GM13976 (cell line): Measurements from ENCODE around the gene LRRC43.
A peak's percentile ranks its signal among the peaks of the same experiment; 100 is the strongest.

Experiments
- DNase-seq: peaks from one replicate; pipeline ENCODE4 v3.0.0; 2012; ENCODE audit warnings: low spot score
- in situ Hi-C: fragments of 300-500 bp; cut with MboI; formaldehyde crosslinking; loops from one replicate; pipeline ENCODE4 v1.12.0; 2022; ENCODE audit warnings: low sequenced_read_pairs, mixed read lengths, inconsistent platforms; ENCODE audit not compliant: unreplicated experiment
- TF ChIP-seq, protein P1 (sequence below): IDR thresholded peaks from 2 replicates; pipeline ENCODE4 v1.5.1; 2012; ENCODE audit warnings: borderline replicate concordance, mild to moderate bottlenecking; ENCODE audit not compliant: insufficient read depth; ENCODE audit errors: extremely low read depth, missing control alignments, control extremely low read depth

The LRRC43 gene

DNA sequence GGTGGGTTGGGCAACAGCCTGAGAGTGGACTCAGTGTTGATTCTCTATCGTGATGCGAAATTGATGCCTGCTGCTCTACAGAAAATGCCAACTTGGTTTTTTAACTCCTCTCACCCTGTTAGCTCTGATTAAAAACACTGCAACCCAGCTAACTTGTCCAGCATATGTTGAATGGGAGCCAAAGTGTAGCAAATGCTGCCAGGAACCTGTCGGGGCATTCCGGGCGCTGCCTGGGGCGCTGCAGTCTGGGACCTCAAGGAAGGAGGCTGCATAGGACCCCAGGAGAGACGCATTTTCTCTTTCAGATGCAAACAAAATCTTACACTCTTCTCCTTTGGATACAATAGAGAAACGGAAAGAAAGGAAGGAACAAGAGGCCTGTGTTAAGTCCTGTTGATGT, 24.5 kb downstream of the LRRC43 start:
- TF ChIP-seq, protein P1, sequence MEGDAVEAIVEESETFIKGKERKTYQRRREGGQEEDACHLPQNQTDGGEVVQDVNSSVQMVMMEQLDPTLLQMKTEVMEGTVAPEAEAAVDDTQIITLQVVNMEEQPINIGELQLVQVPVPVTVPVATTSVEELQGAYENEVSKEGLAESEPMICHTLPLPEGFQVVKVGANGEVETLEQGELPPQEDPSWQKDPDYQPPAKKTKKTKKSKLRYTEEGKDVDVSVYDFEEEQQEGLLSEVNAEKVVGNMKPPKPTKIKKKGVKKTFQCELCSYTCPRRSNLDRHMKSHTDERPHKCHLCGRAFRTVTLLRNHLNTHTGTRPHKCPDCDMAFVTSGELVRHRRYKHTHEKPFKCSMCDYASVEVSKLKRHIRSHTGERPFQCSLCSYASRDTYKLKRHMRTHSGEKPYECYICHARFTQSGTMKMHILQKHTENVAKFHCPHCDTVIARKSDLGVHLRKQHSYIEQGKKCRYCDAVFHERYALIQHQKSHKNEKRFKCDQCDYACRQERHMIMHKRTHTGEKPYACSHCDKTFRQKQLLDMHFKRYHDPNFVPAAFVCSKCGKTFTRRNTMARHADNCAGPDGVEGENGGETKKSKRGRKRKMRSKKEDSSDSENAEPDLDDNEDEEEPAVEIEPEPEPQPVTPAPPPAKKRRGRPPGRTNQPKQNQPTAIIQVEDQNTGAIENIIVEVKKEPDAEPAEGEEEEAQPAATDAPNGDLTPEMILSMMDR = no peak
- in situ Hi-C loops = no loop called here
- DNase-seq = no peak

DNA sequence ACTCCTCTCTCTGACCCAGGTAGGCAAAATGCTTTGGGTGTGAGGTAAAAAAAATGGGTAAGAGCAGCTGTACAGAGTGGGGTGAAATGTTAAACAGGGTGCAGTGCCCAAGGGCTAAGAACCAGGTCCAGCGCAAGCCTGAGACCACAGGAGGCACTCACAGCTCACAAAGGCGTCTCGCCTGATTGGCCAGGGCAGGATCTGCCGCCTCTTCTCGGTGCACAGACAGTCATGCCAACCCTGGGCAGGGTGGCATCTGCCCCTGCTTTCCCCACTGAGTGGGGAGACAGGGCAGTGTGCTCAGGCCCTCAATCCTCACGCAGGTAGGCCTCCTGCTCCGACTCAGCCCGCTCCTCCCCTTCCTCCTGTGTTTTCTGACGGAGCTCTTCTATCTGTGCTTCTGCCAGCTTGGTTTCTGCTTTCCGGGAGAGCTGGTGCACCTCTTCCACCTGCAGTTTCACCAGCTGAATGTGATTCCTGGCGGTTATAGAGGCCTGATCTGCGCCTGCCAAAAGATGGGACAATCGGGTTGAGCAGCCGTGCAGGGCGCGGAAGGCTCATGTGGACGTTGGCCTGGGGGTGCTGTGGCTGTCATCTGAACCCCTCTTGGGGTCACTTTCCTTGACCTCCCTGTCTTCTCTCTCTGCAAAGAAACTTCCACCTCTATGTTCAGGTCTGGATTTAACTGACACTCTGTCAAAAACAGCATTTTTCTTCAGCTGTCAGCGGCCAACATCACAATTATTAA, 25.3 kb downstream of the LRRC43 start:
- no peak for DNase-seq
- in situ Hi-C loops = no loop called here
- TF ChIP-seq, protein P1 = no peak

DNA sequence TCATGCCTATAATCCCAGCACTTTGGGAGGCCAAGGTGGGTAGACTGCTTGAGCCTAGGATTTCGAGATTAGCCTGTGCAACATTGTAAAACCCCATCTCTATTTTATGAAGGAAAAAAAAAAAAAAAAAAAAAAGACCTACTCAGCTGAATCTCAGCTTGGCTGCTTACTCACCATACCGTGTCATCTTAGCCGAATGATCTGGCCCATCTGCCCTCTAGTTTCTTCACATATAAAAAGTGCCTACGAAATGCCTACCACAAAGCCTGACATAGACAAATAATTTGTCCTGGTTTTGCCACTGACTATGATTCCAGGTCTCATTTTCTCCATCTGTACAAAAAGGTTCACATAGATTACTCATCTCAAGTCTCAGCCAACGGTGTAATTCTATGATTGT, 32.8 kb downstream of the LRRC43 start:
- TF ChIP-seq, protein P1 = no peak
- no peak for DNase-seq
- in situ Hi-C loops = no loop called here

DNA sequence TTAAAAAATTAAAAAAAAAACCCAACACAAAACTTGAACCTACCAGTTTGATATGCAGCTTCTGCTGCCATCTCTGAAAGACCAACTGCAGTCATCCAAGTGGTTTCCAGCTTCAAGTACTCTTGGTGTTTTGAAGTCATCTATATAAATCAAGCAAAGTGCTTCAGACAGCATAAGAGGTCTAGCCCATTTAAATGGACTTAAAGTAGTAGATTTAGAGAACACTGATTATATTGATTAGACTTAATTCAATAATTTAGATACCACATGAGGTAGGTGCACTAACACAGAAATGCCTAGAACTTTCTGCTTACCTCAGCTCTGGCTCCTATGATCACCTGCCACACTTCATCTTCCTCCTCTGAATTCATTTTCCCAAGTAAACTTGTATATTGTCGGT, 33.5 kb downstream of the LRRC43 start:
- TF ChIP-seq, protein P1 = no peak
- no peak for DNase-seq
- in situ Hi-C loops = no loop called here

DNA sequence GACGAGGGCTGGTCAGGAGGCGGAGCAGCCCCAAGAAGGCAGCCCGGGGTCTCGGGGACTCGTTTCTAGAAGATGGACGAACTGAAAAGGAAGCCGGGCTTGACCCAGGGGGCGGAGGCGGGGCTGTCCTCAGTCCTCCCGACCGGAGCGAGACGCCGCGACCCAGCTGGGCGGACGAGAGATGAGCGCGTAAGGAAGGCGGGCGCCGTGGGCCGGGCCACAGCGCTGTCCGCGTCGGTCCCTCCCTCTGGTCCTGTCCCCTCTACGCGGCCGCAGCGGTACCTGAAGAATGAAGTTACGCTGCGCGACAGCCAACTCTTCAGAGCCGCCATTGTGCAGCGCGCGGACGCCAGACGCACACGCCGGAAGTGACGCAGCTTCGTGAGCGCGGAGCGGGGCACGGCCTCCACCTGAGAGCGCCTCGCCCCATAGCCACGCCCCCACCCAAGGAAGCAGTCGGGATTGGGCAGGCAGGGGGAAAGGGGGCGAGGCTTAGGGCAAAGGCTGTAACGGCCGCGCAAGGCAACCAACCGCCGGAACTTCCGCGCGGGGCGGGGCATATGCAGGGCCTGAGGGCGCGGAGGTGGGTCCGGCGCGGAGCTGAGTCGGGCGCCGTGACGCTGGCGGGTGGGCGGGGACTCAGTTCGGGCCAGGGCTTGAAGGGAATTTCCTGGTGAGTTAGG, 42.9 kb downstream of the LRRC43 start, which contains the start of gene DIABLO:
DIABLO (minus strand) TSS at position 370 of the 683 bp plus-strand sequence; CDS start at position 332, 38 bp downstream.
- peak; percentile 98 for DNase-seq
- TF ChIP-seq, protein P1 = no peak
- in situ Hi-C loops = no loop called here

DNA sequence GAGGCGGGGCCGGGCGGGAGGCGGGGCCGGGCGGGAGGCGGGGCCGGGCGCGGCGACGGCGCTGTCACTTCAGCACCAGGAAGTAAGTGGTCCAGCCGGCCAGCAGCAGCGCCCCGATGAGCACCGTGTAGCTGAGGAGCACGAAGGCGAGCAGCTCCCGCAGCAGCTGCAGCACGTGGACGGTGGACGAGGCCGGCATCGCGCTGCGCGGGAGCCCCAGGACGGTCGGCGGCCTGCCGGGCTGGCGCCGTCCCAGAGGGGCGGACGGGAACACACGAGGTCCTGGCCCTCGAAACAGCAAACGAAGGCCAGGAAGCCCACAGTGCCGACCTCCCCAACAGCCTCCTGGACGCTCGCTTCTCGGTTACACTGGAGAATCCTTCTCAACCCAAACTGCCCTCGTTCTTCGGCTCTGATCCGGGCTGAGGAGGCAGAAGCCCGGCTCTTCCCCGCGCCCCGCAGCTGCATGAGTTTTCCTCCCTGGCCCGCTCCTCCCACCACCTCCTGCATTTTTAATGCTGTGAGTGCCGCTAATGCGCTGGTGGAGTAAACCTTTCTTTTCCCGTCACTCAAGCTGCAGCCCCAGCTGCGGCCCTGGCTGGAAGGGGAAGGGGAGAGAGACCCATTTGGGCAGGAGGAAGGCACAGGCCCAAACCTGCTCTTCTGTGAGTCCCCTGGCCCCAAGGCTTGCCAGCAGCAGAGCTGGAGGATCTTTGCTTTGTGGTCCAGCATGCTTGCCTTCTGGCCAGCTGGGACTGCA, 43.6 kb downstream of the LRRC43 start:
- no peak for DNase-seq
- in situ Hi-C loops = no loop called here
- TF ChIP-seq, protein P1 = no peak
